ENCODE results near the gene SOCS3.

SOCS3 gene

GRCh38 chr17:78366109-78366848 is 6.4 kb upstream of the SOCS3 start:
- no peak for DNase-seq

GRCh38 chr17:78365561-78366108 is 5.8 kb upstream of the SOCS3 start:
- no peak for DNase-seq

- no peak for DNase-seq
Measured at GRCh38 chr17:78364436-78365281, 4.8 kb upstream of the SOCS3 start.

- no peak for DNase-seq
Measured at GRCh38 chr17:78362671-78363070, 2.8 kb upstream of the SOCS3 start.

- DNase-seq = no peak
Measured at GRCh38 chr17:78362232-78362631, 2.4 kb upstream of the SOCS3 start.

- no peak for DNase-seq
Measured at GRCh38 chr17:78361225-78361701, 1.4 kb upstream of the SOCS3 start.

- DNase-seq = peak; percentile 90
Measured at GRCh38 chr17:78360371-78361224, 721 bp upstream of the SOCS3 start.

- peak; percentile 54 for DNase-seq
Measured at GRCh38 chr17:78359321-78359996, 418 bp downstream of the SOCS3 start.

GRCh38 chr17:78358538-78359320 is 1.1 kb downstream of the SOCS3 start:
- peak; percentile 55 for DNase-seq

GRCh38 chr17:78357672-78358537 is 2.0 kb downstream of the SOCS3 start:
- DNase-seq = no peak

GRCh38 chr17:78357177-78357586 is 2.7 kb downstream of the SOCS3 start:
- DNase-seq = peak; percentile 48

- DNase-seq = peak; percentile 81
Measured at GRCh38 chr17:78356101-78356713, 3.7 kb downstream of the SOCS3 start.

- no peak for DNase-seq
Measured at GRCh38 chr17:78355701-78356100, 4.2 kb downstream of the SOCS3 start.

GRCh38 chr17:78355045-78355641 is 4.7 kb downstream of the SOCS3 start:
- no peak for DNase-seq

GRCh38 chr17:78353834-78354233 is 6.0 kb downstream of the SOCS3 start:
- no peak for DNase-seq

GRCh38 chr17:78351449-78352006 is 8.3 kb downstream of the SOCS3 start:
- no peak for DNase-seq

GRCh38 chr17:78349891-78350642 is 9.8 kb downstream of the SOCS3 start:
- DNase-seq = no peak

Measured in activated T-cell treated with anti-CD3 and anti-CD28 coated beads, Interleukin-2, amount 50 U/mL, for 1 hour (primary cell).